Measurements from ENCODE around the gene MICAL2. TPM values are rescaled to one million over a fixed set of nuclear protein-coding genes. Genes with fewer than 3 reads are reported as not detected.

MICAL2 gene
- total and polyA plus RNA-seq, 2 of the 13 experiments (the other 11 are each of a cell fraction or from before 2014, with no cell fraction given) = 0.78 to 1.1 TPM

DNA sequence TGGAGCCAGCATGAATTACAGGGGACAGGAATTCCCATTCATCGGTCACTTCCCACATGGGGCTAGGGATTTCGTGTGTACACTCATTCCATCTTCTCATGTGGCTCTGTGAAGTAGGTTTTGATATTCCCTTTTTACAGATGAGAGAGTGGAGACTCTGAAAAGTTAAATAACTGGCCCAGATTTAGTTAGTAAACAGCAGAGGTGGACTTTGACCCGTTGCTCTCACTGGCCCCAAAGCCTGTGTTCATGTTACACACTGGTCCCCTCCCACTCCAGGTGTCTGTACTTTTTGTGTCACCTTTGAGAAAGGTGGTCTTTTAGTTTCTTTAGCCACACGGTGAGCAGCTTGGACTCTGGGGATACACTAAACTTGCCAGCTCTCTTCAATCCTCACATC lies 108.5 kb downstream of the MICAL2 start (continued):
- TF ChIP-seq ZBTB46 (CRISPR knock-in tag; IDR thresholded peaks at IDR 0.05; ENCODE audit: borderline replicate concordance) (no peak), THRA (CRISPR knock-in tag; IDR thresholded peaks at IDR 0.05; ENCODE audit: borderline replicate concordance) (peak; percentile 70; the same call in 1 of the 2 replicates), HNF4A (CRISPR knock-in tag; IDR thresholded peaks at IDR 0.05) (peak; percentile 92), ZNF788 (CRISPR knock-in tag; IDR thresholded peaks at IDR 0.05; ENCODE audit: borderline replicate concordance) (peak; percentile 27; the same call in 1 of the 2 replicates), RCOR2 (CRISPR knock-in tag; IDR thresholded peaks at IDR 0.05) (peak; percentile 70; the same call in 1 of the 2 replicates), FOXP1 (IDR thresholded peaks at IDR 0.05) (no peak), FOXP1 (CRISPR knock-in tag; IDR thresholded peaks at IDR 0.05) (peak; percentile 61), KDM6A (CRISPR knock-in tag; IDR thresholded peaks at IDR 0.05; ENCODE audit: low read depth) (peak; percentile 75; the same call in 1 of the 2 replicates), FOXP4 (CRISPR knock-in tag; IDR thresholded peaks at IDR 0.05) (peak; percentile 55; the same call in 1 of the 2 replicates), HDAC2 (CRISPR knock-in tag; IDR thresholded peaks at IDR 0.05) (peak; percentile 57), NR3C1 (CRISPR knock-in tag; IDR thresholded peaks at IDR 0.05) (no peak), NFE2L2 (IDR thresholded peaks at IDR 0.05; ENCODE audit: low read length) (no peak), PAXIP1 (CRISPR knock-in tag; conservative IDR thresholded peaks at IDR 0.05) (peak; percentile 86), TBP (CRISPR knock-in tag; IDR thresholded peaks at IDR 0.05) (no peak), ZGPAT (CRISPR knock-in tag; IDR thresholded peaks at IDR 0.05) (0 out of 2 replicates have a peak, but pooled peaks have one; percentile 35)
- TF ChIP-seq, protein P1, sequence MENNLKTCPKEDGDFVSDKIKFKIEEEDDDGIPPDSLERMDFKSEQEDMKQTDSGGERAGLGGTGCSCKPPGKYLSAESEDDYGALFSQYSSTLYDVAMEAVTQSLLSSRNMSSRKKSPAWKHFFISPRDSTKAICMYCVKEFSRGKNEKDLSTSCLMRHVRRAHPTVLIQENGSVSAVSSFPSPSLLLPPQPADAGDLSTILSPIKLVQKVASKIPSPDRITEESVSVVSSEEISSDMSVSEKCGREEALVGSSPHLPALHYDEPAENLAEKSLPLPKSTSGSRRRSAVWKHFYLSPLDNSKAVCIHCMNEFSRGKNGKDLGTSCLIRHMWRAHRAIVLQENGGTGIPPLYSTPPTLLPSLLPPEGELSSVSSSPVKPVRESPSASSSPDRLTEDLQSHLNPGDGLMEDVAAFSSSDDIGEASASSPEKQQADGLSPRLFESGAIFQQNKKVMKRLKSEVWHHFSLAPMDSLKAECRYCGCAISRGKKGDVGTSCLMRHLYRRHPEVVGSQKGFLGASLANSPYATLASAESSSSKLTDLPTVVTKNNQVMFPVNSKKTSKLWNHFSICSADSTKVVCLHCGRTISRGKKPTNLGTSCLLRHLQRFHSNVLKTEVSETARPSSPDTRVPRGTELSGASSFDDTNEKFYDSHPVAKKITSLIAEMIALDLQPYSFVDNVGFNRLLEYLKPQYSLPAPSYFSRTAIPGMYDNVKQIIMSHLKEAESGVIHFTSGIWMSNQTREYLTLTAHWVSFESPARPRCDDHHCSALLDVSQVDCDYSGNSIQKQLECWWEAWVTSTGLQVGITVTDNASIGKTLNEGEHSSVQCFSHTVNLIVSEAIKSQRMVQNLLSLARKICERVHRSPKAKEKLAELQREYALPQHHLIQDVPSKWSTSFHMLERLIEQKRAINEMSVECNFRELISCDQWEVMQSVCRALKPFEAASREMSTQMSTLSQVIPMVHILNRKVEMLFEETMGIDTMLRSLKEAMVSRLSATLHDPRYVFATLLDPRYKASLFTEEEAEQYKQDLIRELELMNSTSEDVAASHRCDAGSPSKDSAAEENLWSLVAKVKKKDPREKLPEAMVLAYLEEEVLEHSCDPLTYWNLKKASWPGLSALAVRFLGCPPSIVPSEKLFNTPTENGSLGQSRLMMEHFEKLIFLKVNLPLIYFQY (CRISPR knock-in tag; IDR thresholded peaks at IDR 0.05; ENCODE audit: borderline replicate concordance) = peak; percentile 45; the same call in 1 of the 2 replicates
